Measurements from ENCODE around the gene DDX59. TPM values are rescaled to one million over a fixed set of nuclear protein-coding genes. Genes with fewer than 3 reads are reported as not detected.

The DDX59 gene
- total and polyA plus RNA-seq, 8 donors: 12.1 to 23.9 (median 21.0) TPM

GRCh38 chr1:200653022-200653462, 16.7 kb downstream of the DDX59 start:
- Histone ChIP-seq H3K27ac (no peak overlapping the region), H3K4me3 (no peak overlapping the region), H3K9me3 (no peaks in the 10 kb centered on the region), H3K27me3 (no peaks in the 10 kb centered on the region), H3K4me1 (no peaks in the 10 kb centered on the region), H3K36me3 (peaks cover 28 to 95% (median 90%) of the 10 kb centered on the region in 4 donors)
- WGBS, 5 donors: 68 to 76% (median 74%) methylated on average over 5 of the region's 5 CpGs
- DNase-seq: no peak
- TF ChIP-seq CTCF (IDR thresholded peaks at IDR 0.05) (no peak), POLR2AphosphoS5 (IDR thresholded peaks at IDR 0.05) (no peak), POLR2A (IDR thresholded peaks at IDR 0.05) (no peak), EP300 (IDR thresholded peaks at IDR 0.05) (no peak)
- intact Hi-C loops (cut with DNase I; ENCODE audit: low total_unique reads): no loop called here

DNA sequence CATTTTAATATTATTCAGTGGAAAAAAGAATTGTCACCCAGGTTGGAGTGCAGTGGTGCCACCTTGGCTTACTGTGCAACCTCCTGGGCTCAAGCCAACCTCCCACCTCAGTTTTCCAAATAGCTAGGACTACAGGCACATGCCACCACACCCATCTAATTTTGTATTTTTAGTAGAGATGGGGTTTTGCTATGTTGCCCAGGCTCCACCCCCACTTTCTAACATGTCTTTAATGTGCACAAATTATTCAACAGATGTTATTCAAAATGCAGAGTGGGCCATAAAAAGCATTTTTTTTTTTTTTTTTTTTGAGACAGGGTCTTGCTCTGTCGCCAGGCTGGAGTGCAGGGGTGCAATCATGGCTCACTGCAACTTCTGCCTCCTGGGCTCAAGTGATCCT, 17.3 kb downstream of the DDX59 start:
- intact Hi-C loops (cut with DNase I; ENCODE audit: low total_unique reads): no loop called here
- Histone ChIP-seq H3K36me3 (peaks cover 28 to 95% (median 90%) of the 10 kb centered on the region in 4 donors), H3K9me3 (no peaks in the 10 kb centered on the region), H3K4me1 (no peaks in the 10 kb centered on the region), H3K4me3 (no peak overlapping the region), H3K27ac (no peak overlapping the region), H3K27me3 (no peaks in the 10 kb centered on the region)
- WGBS, 5 donors: 86 to 100% (median 100%) methylated on average over 1 of the region's 1 CpG
- TF ChIP-seq POLR2AphosphoS5 (IDR thresholded peaks at IDR 0.05) (no peak), CTCF (IDR thresholded peaks at IDR 0.05) (no peak), EP300 (IDR thresholded peaks at IDR 0.05) (no peak), POLR2A (IDR thresholded peaks at IDR 0.05) (no peak)
- DNase-seq: no peak

GRCh38 chr1:200646515-200646914, 23.2 kb downstream of the DDX59 start:
- 89 to 98% (median 94%) methylated on average over 4 of the region's 4 CpGs for WGBS, 5 donors
- TF ChIP-seq POLR2A (IDR thresholded peaks at IDR 0.05) (no peak), CTCF (IDR thresholded peaks at IDR 0.05) (no peak), POLR2AphosphoS5 (IDR thresholded peaks at IDR 0.05) (no peak), EP300 (IDR thresholded peaks at IDR 0.05) (no peak)
- no peak for DNase-seq
- H3K9me3 ChIP-seq: no peaks in the 10 kb centered on the region
- no peak overlapping the region for H3K4me3 ChIP-seq
- no peaks in the 10 kb centered on the region for H3K4me1 ChIP-seq
- H3K27me3 ChIP-seq: no peaks in the 10 kb centered on the region
- intact Hi-C loops (cut with DNase I; ENCODE audit: low total_unique reads): no loop called here
- peaks cover 16 to 83% (median 77%) of the 10 kb centered on the region in 4 donors for H3K36me3 ChIP-seq
- H3K27ac ChIP-seq: no peak overlapping the region

- H3K27ac ChIP-seq: no peak overlapping the region
- no peak for DNase-seq
- H3K4me1 ChIP-seq: peaks cover 0 to 13% (median 0%) of the 10 kb centered on the region in 4 donors
- H3K9me3 ChIP-seq: no peaks in the 10 kb centered on the region
- peaks cover 10 to 81% (median 55%) of the 10 kb centered on the region in 4 donors for H3K36me3 ChIP-seq
- H3K27me3 ChIP-seq: no peaks in the 10 kb centered on the region
- H3K4me3 ChIP-seq: no peak overlapping the region
- TF ChIP-seq CTCF (IDR thresholded peaks at IDR 0.05): no peak
- TF ChIP-seq EP300 (IDR thresholded peaks at IDR 0.05): no peak
- TF ChIP-seq POLR2AphosphoS5 (IDR thresholded peaks at IDR 0.05): no peak
- no peak for TF ChIP-seq POLR2A (IDR thresholded peaks at IDR 0.05)
- intact Hi-C loops (cut with DNase I; ENCODE audit: low total_unique reads): no loop called here
Observed at GRCh38 chr1:200644021-200644420, 25.7 kb downstream of the DDX59 start.

Measured in stomach (tissue), 9 donors.